GM12878 (cell line): Measurements from ENCODE around the gene GNAZ. TPM values are rescaled to one million over a fixed set of nuclear protein-coding genes. Genes with fewer than 3 reads are reported as not detected.

Experiments used
- ATAC-seq: fragments of 200-7000 bp; cut with Tn5 transposase; 3 replicates; pipeline ENCODE4 v1.9.1; 2020; ENCODE audit warnings: mild to moderate bottlenecking, moderate library complexity
- BruUV-seq: library from RNA; stranded (reverse); fragments of 400-500 nt; replicated peaks from 2 replicates; lab custom pipeline; 2021; lab: Mats Ljungman, UMichigan
- CTCF ChIA-PET: fragments of 300-600 bp; sonication (Branson Sonifier 250); formaldehyde crosslinking; extraction: SDS; loops from one replicate; lab custom pipeline; 2021; ENCODE audit warnings: inconsistent platforms; lab: Yijun Ruan, JAX
- POLR2A ChIA-PET: fragments of 350-600 bp; formaldehyde crosslinking; extraction: SDS; loops from one replicate; lab custom pipeline; 2021; ENCODE audit warnings: inconsistent platforms; lab: Charles Lee
- RAD21 ChIA-PET: fragments of 300-600 bp; sonication (Branson Sonifier 250); formaldehyde crosslinking; loops from one replicate; lab custom pipeline; 2023; ENCODE audit warnings: antibody characterized with exemption; ENCODE audit not compliant: unreplicated experiment; lab: Charles Lee
- SMC1A ChIA-PET: fragments of 300-600 bp; sonication (Branson Sonifier 250); formaldehyde crosslinking; loops from one replicate; lab custom pipeline; 2023; ENCODE audit not compliant: unreplicated experiment, uncharacterized antibody; lab: Charles Lee
- DNase-seq: peaks from one replicate; pipeline ENCODE4 v3.0.0-alpha.2; 2011; ENCODE audit warnings: low read depth, low spot score
- FAIRE-seq: peaks from 3 replicates; lab custom pipeline; 2011; peaks lifted over from hg19 to GRCh38; lab: Jason Lieb, UNC
- H2AFZ ChIP-seq: 2 replicates; pipeline ENCODE4 v1.6.0; 2011; ENCODE audit warnings: low read depth, low read length, control low read depth; ENCODE audit not compliant: control insufficient read depth
- H3K27ac ChIP-seq: 2 replicates; pipeline ENCODE4 v1.5.1; 2011; ENCODE audit warnings: control low read depth; ENCODE audit not compliant: control insufficient read depth, insufficient read depth
- H3K27me3 ChIP-seq, 2 experiments: replicated peaks in 1 of 2; 2 replicates each; pipeline versions ENCODE4 v1.6.0 to v1.6.1; 2011; ENCODE audit warnings: low read length in 1 of 2; ENCODE audit not compliant: control insufficient read depth in 2 of 2, insufficient read depth in 2 of 2
- H3K36me3 ChIP-seq, 2 experiments: 2 replicates each; pipeline ENCODE4 v1.5.1; 2011; ENCODE audit warnings: low read length in 1 of 2; ENCODE audit not compliant: control insufficient read depth in 2 of 2, insufficient read depth in 2 of 2
- H3K4me1 ChIP-seq: 2 replicates; pipeline ENCODE4 v1.6.1; 2011; ENCODE audit warnings: mild to moderate bottlenecking, low read length, moderate library complexity, mixed read lengths; ENCODE audit not compliant: control insufficient read depth, insufficient read depth
- H3K4me2 ChIP-seq: 2 replicates; pipeline ENCODE4 v1.6.0; 2011; ENCODE audit warnings: control low read depth; ENCODE audit not compliant: control insufficient read depth, insufficient read depth
- H3K4me3 ChIP-seq: fragments of 200-600 bp; sonication (generic); 2 replicates; pipeline ENCODE4 v1.5.1; 2016
- H3K79me2 ChIP-seq: 2 replicates; pipeline ENCODE4 v1.6.0; 2011; ENCODE audit warnings: low read length; ENCODE audit not compliant: control insufficient read depth, insufficient read depth
- H3K9ac ChIP-seq: 2 replicates; pipeline ENCODE4 v1.8.0; 2011; ENCODE audit warnings: low read length, control low read depth, mixed read lengths; ENCODE audit not compliant: control insufficient read depth, insufficient read depth
- H3K9me3 ChIP-seq: replicated peaks from 3 replicates; pipeline ENCODE4 v1.5.1; 2011; ENCODE audit warnings: mild to moderate bottlenecking, low read length; ENCODE audit not compliant: control insufficient read depth, insufficient read depth
- H4K20me1 ChIP-seq: 2 replicates; pipeline ENCODE4 v1.6.0; 2011; ENCODE audit not compliant: control insufficient read depth, insufficient read depth
- CBX3 ChIP-seq: fragments of 200-600 bp; sonication (generic); IDR thresholded peaks from 2 replicates; pipeline ENCODE4 v1.6.1; 2016; ENCODE audit warnings: low read depth, borderline replicate concordance
- FOXK2 ChIP-seq: fragments of 450-650 bp; IDR thresholded peaks from 2 replicates; pipeline ENCODE4 v1.6.1; 2017; ENCODE audit warnings: mild to moderate bottlenecking, moderate library complexity
- GATAD2B ChIP-seq: fragments of 450-650 bp; conservative IDR thresholded peaks from 2 replicates; pipeline ENCODE4 v1.6.1; 2017; ENCODE audit warnings: low read depth, mild to moderate bottlenecking, moderate library complexity
- HDAC2 ChIP-seq: fragments of 200-600 bp; sonication (generic); IDR thresholded peaks from 2 replicates; pipeline ENCODE4 v1.6.1; 2017
- IKZF1 ChIP-seq: fragments of 450-650 bp; conservative IDR thresholded peaks from 2 replicates; pipeline ENCODE4 v1.6.1; 2017; ENCODE audit warnings: antibody characterized with exemption, mild to moderate bottlenecking
- POLR2A ChIP-seq: IDR thresholded peaks from 2 replicates; pipeline ENCODE4 v1.6.1; 2011; ENCODE audit warnings: low read depth, mild to moderate bottlenecking, low read length
- SIN3A ChIP-seq: IDR thresholded peaks from 2 replicates; pipeline ENCODE4 v1.6.1; 2012; ENCODE audit warnings: low read depth, low read length, improper control_type of control experiment
- SIX5 ChIP-seq: IDR thresholded peaks from 2 replicates; pipeline ENCODE4 v1.6.1; 2011; ENCODE audit warnings: mild to moderate bottlenecking, low read depth, low read length, moderate library complexity; ENCODE audit not compliant: severe bottlenecking
- SREBF1 ChIP-seq: IDR thresholded peaks from 2 replicates; pipeline ENCODE4 v1.6.1; 2012; ENCODE audit warnings: mild to moderate bottlenecking, low read length
- TBL1XR1 ChIP-seq: IDR thresholded peaks from 2 replicates; pipeline ENCODE4 v1.6.1; 2012; ENCODE audit warnings: low read depth, low read length, improper control_type of control experiment
- WGBS: methylation state at CpG from one replicate; pipeline ENCODE4 v1.1.6; 2016; ENCODE audit warnings: low lambda C conversion rate; ENCODE audit not compliant: insufficient replicate concordance, insufficient coverage; ENCODE audit errors: missing lambda C conversion rate; 5-methylcytosine and 5-hydroxymethylcytosine counted together
- in situ Hi-C: fragments of 300-500 bp; cut with MboI; formaldehyde crosslinking; loops from 9 replicates; pipeline ENCODE4 v1.14.3; 2018; ENCODE audit warnings: mixed read lengths
- intact Hi-C: fragments of 100-400 bp; cut with micrococcal nuclease; formaldehyde crosslinking; loops from one replicate; pipeline ENCODE4 v1.14.2; 2022; ENCODE audit not compliant: unreplicated experiment
- polyA plus RNA-seq, 11 experiments: library from polyadenylated mRNA; depleted of rRNA in 4 of 11; unstranded in 6 of 11; stranded (reverse) in 5 of 11; fragments of >200 nt; fragmentation: Nextera tagmentation in 4 of 11; fragmentation: Illumina TruSeq in 1 of 11; extraction: Ambion mirVana in 4 of 11; extraction: Trizol in 1 of 11; gene quantifications; 1 replicate in 1 of 11; 2 replicates in 10 of 11; pipeline versions ENCODE4 v1.2.1 to v1.2.3, GENCODE V29; 2011 to 2016; ENCODE audit warnings: inconsistent platforms in 2 of 11, missing spikeins in 2 of 11, low read depth in 1 of 11
- total RNA-seq, 4 experiments: library from RNA; depleted of rRNA in 3 of 4; stranded (reverse); fragments of >200 nt in 3 of 4; fragmentation: Illumina TruSeq in 1 of 4; extraction: Trizol in 1 of 4; gene quantifications; 2 replicates each; pipeline versions ENCODE4 v1.2.1 to v1.2.3, GENCODE V29; 2013 to 2021
- TF ChIP-seq, protein P1 (sequence below): IDR thresholded peaks from 2 replicates; pipeline ENCODE4 v1.6.1; 2012; ENCODE audit warnings: low read depth, low read length, improper control_type of control experiment
- TF ChIP-seq, protein P2 (sequence below): fragments of 450-650 bp; IDR thresholded peaks from 2 replicates; pipeline ENCODE4 v1.6.1; 2017; ENCODE audit warnings: mild to moderate bottlenecking, moderate library complexity
- TF ChIP-seq, protein P3 (sequence below): IDR thresholded peaks from 2 replicates; pipeline ENCODE4 v1.6.1; 2012; ENCODE audit warnings: mild to moderate bottlenecking, low read depth, low read length

Gene GNAZ
- total and polyA plus RNA-seq, 10 of the 15 experiments (the other 5 are each of a cell fraction or from before 2014, with no cell fraction given) = 0.09 to 1.0 (median 0.44) TPM; not detected in 1

DNA sequence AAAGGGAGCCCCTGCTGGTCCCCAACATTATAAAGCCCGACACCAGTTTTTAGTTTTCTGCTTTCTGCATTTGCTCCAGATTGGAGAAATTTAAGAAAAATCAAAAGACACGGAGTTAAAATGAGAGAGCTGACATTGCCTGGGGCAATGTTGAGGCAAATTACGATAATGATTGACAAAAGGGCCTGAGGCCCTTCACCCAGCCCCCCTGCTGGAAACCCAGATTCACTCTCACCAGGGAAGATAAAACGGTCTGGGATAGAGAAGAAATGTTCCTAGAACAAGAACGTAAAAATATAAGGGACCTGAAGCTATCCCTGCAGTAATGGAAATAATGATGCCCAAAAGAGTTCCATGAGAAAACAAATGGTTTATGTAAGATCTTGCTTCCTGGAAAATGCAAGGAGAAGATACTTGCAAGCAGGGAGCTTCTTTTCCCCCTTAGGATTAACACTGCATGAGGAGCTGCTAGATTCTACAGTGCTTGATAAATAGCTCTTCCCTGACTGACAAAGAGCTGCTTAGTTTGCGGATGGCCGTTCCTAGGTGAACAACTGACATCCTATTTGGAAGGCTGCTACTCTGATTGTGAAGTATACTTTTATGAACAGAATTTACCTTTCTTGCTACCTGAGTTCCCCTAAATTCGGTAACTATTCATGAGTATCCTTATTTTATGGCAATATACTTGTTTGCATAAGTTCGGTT is 40.6 kb upstream of the GNAZ start:
- in situ Hi-C loops = no loop called here
- no peak overlapping the region for H2AFZ ChIP-seq
- FAIRE-seq (no peak), DNase-seq (no peak), ATAC-seq (no peak)
- no peaks in the 10 kb centered on the region for H3K9me3 ChIP-seq
- intact Hi-C loops = no loop called here
- RAD21 ChIA-PET = no interaction called here
- POLR2A ChIA-PET = no interaction called here
- H3K4me2 ChIP-seq = no peak overlapping the region
- H3K79me2 ChIP-seq = no peaks in the 10 kb centered on the region
- no peak overlapping the region for H3K9ac ChIP-seq
- SMC1A ChIA-PET = interaction anchor here (1.2 to 2.1 kb wide), 4 partner anchors 9 to 267 kb away, joined by 3 to 8 read pairs (median 5); no protein-coding TSS in a partner anchor
- H3K27ac ChIP-seq = no peak overlapping the region
- no peak overlapping the region for H3K4me3 ChIP-seq
- WGBS = 47% methylated on average over 9 of the region's 9 CpGs
- BruUV-seq = no TSS peak
- no peaks in the 10 kb centered on the region for H4K20me1 ChIP-seq
- no peaks in the 10 kb centered on the region for H3K36me3 ChIP-seq
- H3K4me1 ChIP-seq = no peaks in the 10 kb centered on the region
- CTCF ChIA-PET = interaction anchor here (1.2 to 2.7 kb wide), 2 partner anchors 20 to 70 kb away, joined by 3 to 10 read pairs; no protein-coding TSS in a partner anchor
- no peaks in the 10 kb centered on the region for H3K27me3 ChIP-seq
- TF ChIP-seq SIX5 (no peak), FOXK2 (no peak), HDAC2 (no peak), SIN3A (no peak), IKZF1 (no peak), POLR2A (no peak), CBX3 (no peak), SREBF1 (no peak), GATAD2B (no peak), TBL1XR1 (no peak)
- TF ChIP-seq, protein P1, sequence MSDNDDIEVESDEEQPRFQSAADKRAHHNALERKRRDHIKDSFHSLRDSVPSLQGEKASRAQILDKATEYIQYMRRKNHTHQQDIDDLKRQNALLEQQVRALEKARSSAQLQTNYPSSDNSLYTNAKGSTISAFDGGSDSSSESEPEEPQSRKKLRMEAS = no peak
- TF ChIP-seq, protein P2, sequence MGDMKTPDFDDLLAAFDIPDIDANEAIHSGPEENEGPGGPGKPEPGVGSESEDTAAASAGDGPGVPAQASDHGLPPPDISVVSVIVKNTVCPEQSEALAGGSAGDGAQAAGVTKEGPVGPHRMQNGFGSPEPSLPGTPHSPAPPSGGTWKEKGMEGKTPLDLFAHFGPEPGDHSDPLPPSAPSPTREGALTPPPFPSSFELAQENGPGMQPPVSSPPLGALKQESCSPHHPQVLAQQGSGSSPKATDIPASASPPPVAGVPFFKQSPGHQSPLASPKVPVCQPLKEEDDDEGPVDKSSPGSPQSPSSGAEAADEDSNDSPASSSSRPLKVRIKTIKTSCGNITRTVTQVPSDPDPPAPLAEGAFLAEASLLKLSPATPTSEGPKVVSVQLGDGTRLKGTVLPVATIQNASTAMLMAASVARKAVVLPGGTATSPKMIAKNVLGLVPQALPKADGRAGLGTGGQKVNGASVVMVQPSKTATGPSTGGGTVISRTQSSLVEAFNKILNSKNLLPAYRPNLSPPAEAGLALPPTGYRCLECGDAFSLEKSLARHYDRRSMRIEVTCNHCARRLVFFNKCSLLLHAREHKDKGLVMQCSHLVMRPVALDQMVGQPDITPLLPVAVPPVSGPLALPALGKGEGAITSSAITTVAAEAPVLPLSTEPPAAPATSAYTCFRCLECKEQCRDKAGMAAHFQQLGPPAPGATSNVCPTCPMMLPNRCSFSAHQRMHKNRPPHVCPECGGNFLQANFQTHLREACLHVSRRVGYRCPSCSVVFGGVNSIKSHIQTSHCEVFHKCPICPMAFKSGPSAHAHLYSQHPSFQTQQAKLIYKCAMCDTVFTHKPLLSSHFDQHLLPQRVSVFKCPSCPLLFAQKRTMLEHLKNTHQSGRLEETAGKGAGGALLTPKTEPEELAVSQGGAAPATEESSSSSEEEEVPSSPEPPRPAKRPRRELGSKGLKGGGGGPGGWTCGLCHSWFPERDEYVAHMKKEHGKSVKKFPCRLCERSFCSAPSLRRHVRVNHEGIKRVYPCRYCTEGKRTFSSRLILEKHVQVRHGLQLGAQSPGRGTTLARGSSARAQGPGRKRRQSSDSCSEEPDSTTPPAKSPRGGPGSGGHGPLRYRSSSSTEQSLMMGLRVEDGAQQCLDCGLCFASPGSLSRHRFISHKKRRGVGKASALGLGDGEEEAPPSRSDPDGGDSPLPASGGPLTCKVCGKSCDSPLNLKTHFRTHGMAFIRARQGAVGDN = no peak
- TF ChIP-seq, protein P3, sequence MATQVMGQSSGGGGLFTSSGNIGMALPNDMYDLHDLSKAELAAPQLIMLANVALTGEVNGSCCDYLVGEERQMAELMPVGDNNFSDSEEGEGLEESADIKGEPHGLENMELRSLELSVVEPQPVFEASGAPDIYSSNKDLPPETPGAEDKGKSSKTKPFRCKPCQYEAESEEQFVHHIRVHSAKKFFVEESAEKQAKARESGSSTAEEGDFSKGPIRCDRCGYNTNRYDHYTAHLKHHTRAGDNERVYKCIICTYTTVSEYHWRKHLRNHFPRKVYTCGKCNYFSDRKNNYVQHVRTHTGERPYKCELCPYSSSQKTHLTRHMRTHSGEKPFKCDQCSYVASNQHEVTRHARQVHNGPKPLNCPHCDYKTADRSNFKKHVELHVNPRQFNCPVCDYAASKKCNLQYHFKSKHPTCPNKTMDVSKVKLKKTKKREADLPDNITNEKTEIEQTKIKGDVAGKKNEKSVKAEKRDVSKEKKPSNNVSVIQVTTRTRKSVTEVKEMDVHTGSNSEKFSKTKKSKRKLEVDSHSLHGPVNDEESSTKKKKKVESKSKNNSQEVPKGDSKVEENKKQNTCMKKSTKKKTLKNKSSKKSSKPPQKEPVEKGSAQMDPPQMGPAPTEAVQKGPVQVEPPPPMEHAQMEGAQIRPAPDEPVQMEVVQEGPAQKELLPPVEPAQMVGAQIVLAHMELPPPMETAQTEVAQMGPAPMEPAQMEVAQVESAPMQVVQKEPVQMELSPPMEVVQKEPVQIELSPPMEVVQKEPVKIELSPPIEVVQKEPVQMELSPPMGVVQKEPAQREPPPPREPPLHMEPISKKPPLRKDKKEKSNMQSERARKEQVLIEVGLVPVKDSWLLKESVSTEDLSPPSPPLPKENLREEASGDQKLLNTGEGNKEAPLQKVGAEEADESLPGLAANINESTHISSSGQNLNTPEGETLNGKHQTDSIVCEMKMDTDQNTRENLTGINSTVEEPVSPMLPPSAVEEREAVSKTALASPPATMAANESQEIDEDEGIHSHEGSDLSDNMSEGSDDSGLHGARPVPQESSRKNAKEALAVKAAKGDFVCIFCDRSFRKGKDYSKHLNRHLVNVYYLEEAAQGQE = no peak
